Activated CD8-positive, alpha-beta memory T cell treated with anti-CD3 and anti-CD28 coated beads, Interleukin-2, amount 50 U/mL, for 24 hours (primary cell): ENCODE measurements around the gene ECHS1.

Experiments
- DNase-seq: peaks from one replicate; pipeline ENCODE4 v3.0.0-alpha.2; 2020; ENCODE audit errors: extremely low read depth

Gene ECHS1

DNA sequence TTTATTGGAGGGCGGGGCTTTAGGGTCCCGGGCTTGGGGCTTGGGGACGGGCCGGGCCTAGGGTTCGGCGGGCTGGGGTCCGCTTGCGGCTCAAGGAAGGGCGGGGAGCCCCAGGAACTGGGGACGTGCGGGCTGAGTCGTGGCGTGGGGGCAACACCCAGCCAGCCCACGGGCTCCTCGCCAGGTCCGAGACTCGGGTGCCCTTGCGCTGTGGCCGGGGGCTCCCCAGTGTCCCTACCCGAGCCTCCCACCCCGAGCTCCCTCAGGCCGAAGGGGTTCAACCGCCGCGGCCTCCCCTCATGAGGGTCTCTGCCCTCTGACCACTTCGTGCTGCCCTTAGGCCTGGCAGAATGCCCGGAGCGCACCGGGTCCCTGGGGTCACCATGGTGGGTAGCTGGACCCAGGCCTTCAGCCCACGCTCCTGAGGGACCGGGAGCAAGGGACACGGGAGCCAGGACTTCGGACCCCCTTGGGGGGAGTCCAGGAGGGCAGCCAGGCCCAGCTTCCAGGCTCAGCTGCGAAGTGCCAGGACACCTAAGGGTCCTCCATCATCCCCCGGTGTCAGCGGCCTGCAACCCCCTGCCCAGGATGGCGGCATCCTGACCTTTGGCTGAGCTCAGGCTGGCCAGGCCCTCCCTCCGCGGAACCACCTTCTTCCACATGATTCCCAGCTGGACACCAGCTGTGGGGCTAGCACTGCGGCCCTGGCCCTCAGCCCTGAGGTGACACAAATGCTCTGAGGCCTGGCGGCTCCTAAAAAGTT, 14.8 kb downstream of the ECHS1 start:
- no peak for DNase-seq

DNA sequence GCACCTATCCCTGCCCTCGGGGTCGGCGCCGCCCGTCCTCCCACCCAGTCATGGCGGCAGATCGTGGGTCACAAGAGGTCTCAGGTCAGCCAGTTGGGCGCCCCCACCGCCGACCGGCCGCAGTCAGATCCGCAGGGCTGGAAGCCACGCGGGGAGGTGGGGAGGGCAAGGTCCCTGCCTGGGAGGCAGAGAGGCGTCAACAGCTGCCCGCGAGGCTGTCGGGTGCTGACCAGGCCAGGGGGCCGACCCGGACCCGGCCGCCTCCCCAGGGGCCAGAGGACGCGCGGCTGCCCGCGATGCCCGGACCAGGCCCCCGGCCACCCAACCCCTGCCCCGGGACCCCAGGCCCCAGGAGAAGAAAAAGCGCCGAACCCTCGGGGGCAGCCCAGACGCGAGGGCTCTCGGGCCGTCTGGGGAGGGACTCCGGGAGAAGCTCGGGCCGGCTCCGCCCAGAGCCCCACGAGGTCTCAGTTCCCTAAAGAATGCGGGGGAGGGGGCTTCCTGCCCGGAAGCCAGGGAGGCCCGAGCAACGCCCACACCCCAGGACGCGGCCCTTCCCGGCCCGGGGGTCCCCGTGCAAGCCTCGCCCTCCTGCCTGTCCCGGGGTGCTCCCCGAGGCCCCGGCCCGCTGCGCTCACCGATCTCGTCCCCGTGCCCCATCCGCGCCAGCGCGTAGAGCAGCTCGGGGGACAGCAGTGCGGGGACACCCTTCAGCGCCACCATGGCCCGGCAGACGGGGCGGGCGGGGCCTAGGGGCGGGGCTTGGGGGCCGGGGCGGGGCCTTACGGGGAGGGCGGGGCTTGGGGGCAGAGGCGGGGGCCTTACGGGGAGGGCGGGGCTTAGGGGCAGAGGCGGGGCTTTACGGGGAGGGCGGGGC, 15.6 kb downstream of the ECHS1 start, which contains the start of gene FUOM:
Gene FUOM, minus strand, starts transcription at position 735 of the 877 bp plus-strand sequence. Its CDS starts 12 bp downstream, at position 723.
- no peak for DNase-seq

DNA sequence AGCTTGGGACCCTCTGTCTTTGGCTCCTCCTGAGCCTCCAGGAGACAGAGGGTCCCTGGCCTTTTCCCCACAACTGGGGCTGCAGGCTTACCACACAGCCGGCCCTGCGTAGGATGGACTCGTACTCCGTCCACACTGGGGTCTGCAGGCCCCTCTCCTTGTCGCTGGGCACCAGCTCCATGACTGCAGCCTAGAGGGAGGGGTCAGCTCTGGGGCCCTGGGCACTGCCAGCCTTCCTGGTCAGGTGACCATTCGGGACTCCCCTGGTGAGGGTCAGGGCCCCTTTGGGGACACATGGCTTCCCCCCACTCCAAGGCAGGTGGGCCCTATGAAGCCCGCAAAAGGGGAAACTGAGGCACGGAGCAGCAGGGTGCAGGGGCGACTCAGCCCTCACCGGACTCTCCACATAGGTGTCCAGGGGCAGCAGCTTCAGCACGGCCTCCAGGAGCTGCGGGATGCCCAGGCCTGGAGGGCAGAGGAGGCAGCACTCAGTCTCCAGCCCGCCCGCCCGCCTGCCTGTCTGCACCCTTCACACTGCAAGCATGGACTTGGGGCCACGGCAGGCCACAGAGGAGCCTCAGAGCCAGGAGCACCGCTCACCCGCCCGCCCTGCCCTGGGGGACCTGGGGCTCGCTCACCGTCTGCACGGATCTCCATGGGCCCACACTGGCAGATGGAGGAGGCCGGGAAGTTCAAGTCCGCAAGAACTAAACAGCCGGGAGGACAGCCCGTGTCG, 16.4 kb downstream of the ECHS1 start:
- DNase-seq: no peak

DNA sequence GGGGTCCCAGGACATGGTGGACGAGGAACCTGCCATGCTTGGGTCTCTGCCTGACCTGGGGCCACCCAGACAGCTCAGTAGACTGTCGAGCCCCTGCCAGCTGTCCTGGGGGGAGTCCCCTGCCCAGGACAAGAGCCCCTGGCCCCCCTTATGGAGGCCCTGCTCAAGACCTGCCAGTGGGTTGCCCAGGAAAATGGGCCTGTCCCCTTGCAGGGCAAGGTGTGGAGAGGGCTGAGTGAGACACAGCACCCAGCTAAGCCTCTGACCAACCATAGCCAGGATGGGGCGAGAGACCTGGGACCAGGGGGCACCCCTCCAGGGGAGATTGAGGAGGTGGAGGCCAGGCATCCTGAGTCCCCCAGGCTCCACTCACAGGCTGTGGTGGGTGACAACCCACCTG, 17.2 kb downstream of the ECHS1 start:
- DNase-seq: no peak

DNA sequence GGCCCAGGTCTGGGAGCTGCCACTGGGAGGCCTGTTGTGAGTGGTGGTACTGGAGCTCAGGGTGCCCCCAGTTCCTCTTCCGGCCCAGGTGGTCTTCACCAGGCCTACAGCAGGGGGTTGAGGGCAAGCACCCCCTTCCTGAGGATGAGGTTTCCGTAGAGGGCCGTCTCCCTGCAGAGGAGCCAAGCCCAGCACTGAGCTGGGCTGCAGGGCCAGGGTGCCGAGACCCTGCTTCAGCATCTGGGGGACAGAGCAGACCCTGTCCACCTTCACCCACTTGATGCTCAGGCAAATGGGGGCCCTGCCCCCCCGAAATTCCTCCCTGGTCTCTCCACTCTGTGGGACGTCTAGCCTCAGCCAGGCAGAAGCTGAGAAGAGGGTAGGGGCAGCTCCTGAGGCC, 17.9 kb downstream of the ECHS1 start:
- DNase-seq: no peak

DNA sequence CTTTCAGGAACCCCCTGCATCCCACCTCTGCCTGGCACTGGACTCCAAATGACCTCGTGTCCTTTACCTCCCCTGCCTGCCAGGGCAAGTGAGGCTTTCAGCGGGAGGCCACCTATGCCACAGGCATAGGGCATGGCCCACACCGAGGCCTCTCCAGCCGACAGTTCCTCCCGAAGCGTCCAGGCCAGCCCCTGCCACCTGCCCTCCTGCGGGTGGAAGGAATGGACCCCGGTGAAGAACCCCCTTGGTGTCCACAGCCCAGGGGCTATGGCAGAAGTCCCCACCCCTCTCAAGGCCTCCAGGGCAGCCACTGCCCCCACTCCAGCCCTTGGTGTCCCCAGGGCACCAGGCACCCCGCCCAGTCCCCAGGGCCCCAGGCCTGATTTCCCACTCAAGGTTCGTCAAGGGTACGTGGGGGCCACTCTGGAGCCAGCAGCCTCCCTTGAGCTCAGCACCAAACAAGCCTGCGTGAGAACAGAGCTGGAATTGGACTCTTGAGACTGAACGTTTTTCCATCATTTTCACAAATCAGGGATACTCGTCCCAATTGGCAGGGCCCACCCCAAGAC, 18.4 kb downstream of the ECHS1 start:
- no peak for DNase-seq

DNA sequence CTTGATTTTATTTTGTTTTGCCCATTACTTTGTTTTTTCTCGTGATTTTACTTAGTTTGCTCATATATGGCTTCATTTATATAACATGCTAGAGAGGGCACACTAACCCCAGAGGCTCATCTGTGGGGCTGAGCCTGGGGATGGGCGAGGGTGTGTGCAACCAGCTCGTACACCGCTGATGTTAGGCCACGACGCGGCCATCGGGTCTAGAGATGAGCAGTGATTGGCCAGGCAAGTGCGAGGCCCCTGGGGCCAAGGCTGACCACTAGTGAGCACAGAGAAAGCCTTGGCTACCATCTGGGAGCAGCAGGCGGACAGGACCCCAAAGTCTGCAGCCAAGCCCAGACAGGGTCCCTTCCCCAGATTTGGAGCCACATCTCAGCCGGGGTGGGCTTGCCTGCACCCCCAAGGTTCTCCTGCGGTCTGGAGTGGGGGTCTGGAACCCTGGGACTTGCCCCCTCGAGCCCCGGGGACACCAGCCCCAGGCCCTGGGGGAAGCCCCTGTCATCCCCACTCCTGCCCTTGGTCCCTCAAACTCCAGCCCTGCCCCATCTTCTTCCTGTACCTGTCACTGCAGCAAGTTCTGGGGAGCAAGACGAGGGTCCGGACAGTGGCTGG, 19.1 kb downstream of the ECHS1 start:
- DNase-seq: no peak

DNA sequence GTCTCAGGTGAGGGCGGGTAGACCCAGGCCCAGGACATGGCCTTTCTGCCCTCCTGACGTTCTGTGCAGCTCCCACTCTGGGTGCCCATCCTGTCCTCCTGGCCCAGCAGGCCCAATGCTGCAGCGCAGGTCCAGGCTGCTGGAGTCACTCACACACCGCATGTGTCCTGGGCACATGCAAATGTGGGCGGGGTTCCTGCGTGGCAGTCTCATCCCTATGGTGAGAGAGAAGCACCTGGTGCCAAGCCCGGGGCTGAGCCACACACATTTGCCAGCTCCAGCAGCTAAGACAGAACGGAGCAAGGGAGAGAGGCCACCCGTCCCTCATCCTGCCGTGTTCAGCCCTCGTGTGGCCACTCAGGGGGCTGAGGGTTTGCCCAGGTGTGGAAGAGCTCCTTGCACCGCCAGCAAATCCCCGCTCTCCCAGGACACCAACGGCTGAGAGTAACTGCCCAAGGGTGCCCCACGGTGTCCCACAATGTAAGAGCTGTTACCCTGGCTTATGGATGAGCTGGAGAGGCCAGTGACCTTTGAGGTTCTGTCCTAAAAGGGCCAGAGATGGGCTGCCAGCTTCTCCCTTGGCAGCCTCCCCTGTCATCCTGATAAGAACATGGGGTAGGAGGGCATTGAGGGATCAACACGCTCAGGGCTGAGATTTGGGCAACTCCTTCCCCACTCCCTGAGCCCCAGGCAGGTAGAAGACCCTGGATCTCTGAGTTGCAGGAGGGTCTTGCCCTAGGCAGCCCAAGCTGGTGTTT, 19.8 kb downstream of the ECHS1 start:
- no peak for DNase-seq

DNA sequence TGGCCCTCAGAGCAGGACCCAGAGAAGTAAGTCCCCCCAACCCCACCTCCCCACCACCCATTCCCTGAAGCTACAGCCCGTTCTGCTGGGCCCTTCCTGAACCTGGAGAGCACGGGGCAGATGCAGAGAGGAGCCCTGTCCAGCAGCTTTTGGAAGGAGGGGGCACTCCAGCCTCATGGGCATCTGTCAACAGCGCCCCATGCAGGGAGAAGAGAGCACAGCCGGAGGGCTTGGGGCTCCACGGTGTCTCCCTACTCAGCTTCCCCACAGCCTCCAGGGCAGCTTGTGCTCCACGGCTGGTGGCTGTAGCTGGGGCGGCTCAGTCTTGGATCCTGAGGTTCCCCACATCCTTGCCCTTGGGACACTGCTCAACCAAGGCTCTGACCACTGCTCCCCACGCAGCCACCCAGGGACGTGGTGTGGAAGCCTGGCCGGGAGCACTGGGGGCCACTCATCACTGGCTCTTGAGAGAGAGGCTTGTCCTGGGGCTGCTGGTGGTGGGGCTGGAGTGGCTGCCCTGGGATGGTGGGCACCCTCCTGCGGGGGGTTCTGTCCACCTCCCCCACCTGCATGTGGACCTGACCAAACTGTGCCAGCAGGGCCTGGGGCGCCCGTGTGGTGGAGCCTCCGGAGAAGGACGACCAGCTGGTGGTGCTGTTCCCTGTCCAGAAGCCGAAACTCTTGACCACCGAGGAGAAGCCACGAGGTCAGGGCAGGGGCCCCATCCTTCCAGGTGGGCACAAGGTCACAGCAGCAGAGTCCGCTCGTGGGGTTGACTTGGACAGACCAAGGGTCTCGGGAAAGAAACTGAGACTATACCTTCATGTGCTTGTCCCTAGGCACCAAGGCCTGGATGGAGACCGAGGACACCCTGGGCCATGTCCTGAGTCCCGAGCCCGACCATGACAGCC, 21.5 kb downstream of the ECHS1 start:
- DNase-seq: no peak

DNA sequence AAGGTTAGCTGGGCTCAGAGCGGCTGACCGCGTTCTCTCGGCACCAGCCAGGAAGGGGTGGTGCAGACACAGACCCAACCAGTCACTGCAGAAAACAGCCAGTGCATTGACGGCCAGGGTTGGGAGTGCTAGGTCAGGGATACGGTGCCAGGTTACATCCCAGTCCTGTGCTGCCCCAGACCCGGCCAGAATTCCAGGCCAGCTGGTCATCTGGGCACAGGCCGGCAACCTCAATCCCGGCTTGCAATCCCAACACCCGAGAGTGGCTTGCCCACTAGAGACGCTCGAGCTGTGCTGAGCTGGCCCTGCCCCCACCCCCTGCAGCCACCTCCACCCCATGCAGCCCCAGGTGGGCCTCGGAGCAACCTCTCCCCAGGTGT, 22.2 kb downstream of the ECHS1 start:
- DNase-seq: no peak

DNA sequence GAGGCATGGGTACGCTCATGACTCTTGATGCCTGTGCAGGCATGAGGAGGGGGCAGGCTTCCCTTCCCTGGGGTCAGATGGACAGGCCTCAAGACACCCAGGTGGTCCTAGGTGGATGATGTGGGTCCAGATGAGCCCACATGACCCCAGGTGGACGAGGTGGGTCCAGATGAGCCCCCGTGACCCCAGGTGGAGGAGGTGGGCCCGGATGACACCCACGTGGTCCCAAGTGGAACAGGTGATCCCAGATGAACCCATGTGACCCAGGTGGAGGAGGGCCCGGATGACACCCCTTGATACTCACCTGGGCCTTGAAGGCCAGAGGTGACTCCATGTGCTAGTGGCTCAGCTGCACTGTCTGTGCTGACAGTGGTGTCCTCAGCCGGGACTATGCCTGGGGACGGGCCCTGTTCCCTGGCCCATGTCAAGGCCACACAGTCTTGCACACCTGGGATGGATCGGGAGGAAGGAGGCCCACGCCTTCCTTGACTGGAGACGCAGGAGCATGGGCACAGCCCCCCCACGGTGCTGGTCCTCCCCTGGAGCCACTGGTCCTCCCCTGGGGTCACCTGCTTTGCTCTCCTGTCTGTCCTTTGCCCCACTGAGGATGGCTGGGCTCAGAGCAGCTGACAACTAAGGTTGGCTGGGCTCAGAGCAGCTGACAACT, 22.7 kb downstream of the ECHS1 start:
- DNase-seq: no peak

DNA sequence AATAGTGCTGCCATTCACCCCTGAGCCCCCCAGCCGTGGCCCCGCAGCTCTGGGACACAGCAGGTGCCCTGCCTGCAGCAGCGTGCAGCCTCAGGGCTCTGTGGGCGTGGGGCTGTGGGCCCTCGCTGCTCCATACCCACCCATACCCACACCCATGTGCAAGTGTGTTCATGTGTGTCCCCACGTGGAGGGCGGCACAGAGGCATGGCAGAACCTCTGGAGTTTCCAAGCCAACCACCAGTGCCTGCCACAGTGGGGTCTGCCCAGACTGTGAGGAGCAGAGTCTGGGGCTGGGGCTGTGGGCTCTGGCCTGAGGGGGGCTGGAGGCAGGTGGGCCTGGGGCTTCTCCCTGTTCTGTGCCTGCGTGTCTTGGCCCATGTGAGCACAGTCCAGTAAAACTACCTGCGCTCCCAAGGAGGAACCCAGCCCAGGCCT, 23.6 kb downstream of the ECHS1 start:
- DNase-seq: no peak

DNA sequence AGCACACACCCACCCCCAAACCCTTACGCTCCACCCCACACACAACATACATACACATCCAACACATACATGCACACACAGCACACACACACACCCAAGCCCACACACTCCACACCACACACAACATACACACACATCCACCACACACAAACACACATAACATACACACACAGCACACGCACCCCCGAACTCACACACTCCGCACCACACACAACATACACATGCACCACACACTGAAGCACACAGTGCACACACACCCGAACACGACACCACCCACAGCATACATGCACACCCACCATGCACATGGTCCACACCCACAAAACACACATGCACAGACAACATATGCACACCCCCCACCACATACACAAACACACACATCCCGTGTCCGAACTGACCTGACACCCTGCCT, 24.0 kb downstream of the ECHS1 start:
- DNase-seq: no peak

DNA sequence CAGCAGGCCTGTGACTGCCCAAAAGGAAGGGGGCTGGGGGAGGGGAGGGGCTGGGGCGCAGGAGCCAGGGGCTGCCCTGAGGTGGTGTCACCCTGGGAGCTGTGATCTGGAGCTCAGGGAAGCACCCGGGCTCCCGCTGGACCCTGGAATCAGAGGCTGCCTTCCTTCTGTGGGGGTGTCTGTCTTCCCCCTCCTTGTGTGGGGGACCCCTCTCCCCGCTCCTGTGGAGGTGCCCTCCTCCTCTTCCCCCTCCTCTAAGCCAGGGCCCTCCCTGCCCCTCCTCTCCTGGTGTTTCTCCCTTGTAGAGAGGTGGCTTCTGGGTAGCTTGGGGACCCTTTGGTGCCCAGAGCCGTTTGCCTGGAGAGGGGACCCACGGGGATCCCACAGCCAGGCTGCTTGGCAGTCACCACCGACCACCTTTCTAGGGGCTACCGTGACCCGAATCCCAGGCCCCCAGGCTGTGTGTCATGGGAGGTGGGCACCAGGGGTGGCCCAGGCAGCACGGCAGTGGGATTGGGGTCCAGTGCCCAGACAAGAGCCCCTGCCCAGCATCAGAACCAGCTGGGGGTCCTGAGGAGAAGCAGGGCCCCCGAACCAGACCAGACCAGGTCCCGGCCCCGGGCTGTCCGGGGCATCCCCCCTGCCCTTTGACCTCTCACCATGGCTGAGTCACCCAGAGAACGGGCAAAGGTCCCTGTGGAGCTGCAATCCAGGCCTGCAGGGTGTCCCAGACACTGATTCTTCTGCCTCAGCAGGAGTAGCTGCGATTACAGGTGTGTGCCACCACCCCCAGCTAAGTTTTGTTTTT, 25.2 kb downstream of the ECHS1 start:
- DNase-seq: no peak

DNA sequence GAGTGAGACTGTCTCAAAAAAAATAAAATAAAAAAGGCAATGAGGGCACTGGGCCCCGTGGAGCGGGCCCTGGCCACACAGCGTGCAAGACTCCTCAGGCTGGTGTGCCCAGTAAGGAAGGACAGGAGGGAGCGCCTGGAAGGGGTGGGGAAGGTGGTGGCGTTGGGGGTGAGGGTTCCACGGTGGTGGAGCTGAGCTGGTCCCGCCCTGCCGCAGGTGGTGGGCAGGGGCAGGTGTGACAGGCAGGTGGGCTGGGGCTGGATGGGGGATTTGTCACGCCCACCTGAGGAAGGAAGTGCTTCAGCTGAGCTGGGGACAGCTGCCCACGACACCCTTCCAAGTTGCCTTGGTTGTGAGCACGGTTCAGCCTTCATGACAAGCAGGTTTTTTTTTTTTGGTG, 26.7 kb downstream of the ECHS1 start:
- no peak for DNase-seq

DNA sequence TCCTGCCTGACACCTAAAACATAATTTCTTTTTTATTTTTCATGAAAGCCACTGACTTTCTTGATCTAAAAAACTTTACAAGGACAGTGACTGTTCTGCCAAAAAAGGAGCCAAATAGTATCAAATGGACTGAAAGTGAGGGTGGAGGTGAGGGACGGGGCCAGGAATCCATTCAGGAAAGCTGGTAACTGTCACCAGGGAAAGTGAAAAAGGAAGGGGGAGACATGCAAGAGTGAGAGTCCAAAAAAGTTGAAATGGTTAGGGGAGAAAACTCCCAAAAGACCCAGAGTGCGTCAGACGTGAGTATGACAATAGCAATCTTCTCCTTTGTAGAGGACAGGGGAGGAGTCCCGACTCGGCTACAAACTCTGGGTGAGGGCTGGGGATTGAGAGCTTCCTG, 28.9 kb downstream of the ECHS1 start:
- no peak for DNase-seq

DNA sequence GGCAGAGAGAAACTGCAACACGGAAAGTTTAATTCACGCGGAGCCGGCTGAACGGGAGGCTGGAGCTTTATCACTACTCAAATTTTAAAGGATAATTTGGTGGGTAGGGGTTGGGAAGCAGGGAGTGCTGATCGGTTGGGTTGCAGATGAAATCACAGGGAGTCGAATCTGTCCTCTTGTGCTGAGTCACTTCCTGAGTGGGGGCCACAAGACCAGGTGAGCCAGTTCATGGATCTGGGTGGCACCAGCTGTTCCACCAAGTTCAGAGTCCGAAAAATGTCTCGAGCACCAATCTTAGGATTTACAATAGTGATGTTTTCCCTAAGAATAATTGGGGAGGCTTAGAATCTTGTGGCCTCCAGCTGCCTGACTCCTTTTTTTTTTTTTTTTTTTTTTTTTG, 29.6 kb downstream of the ECHS1 start:
- no peak for DNase-seq

DNA sequence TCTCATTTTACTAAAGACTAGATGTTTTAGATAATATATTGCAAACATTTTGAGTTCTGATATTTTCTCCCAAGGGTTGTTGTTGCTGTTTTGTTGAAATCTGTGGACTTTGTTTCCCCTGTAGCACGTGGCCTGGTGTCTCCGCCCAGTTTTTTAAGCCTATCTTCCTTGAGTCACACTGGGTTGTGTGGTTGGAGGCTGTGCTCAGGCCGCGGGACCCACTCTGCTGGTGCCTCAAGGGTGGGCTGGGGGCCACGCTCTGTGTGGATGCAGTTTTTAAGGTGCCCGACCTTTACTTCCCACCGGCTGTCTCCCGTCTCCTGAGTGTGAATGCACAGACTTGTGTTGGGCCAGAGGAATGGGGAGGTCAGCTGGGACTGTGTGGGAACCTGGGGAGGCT, 30.2 kb downstream of the ECHS1 start:
- no peak for DNase-seq
